ENCODE measurements around the gene SHISA6. TPM values are rescaled to one million over a fixed set of nuclear protein-coding genes. Genes with fewer than 3 reads are reported as not detected.

Gene SHISA6
- total and polyA plus RNA-seq, 4 donors, result not detected

DNA sequence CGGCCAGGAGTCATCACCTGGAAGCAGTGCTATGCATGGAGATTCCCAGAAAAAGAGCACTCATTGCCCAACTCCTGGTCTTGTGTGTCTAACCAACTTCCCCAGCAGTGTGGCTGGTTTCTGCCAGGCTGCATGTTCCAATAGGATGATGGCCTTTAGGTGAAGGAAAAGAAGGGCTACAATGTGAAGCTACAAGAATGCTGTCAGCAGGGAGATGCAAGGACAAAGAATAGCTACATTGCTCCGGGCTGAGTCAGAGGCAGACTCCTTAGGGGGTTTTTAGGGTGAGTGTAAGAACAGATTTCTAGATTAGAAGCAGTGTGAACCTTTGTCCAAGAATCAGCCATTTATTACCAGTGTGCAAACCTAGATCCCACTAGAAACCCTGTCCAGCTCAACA is 294.2 kb downstream of the SHISA6 start (continued):
- TF ChIP-seq HNF4G (IDR thresholded peaks at IDR 0.05) (no peak), RAD21 (IDR thresholded peaks at IDR 0.05) (no peak), NR2F2 (IDR thresholded peaks at IDR 0.05) (no peak), YY1 (IDR thresholded peaks at IDR 0.05) (no peak), HNF4A (conservative IDR thresholded peaks at IDR 0.05) (no peak), JUND (IDR thresholded peaks at IDR 0.05) (no peak)
- TF ChIP-seq, protein P1, sequence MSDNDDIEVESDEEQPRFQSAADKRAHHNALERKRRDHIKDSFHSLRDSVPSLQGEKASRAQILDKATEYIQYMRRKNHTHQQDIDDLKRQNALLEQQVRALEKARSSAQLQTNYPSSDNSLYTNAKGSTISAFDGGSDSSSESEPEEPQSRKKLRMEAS (IDR thresholded peaks at IDR 0.05), result no peak

DNA sequence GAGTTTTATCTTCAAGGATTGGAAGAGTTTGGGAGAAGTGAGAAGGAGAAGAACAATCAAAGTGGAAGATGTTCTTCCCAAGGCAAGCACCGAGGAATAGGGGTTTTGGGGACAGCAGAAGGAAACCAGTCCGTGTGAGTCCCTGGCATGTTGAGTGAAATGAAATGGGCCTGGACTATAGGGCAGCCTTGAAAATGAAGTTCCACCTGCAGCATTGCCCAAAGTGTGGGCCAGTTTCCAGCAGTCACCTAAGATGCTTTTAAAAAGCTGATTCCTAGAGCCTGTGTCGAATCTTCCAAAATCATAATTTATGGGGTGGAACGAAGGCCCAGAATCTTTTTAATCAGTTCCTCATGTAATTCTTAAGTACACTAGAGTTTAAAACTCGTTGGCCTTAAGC is 297.4 kb downstream of the SHISA6 start:
- Histone ChIP-seq H3K4me3 (ENCODE audit: low read depth in 1 of 3, low read length in 3 of 3) (no peak overlapping the region), H3K4me1 (ENCODE audit: control insufficient read depth in 4 of 4, insufficient read depth in 4 of 4, low read length in 3 of 4) (no peaks in the 10 kb centered on the region), H3K36me3 (ENCODE audit: control insufficient read depth in 4 of 4, insufficient read depth in 3 of 4, low read depth in 1 of 4, low read length in 3 of 4) (no peaks in the 10 kb centered on the region), H3K27ac (ENCODE audit: low read depth in 1 of 2, low read length in 2 of 2) (no peak overlapping the region), H3K27me3 (ENCODE audit: control insufficient read depth in 4 of 4, insufficient read depth in 4 of 4, low read length in 3 of 4) (no peaks in the 10 kb centered on the region), H3K9ac (ENCODE audit: low read depth in 1 of 2, low read length in 2 of 2) (no peak overlapping the region), H3K9me3 (ENCODE audit: control insufficient read depth in 4 of 4, low read length in 3 of 4) (peaks cover 0 to 7% (median 3%) of the 10 kb centered on the region in 4 donors)
- WGBS, result 79% methylated on average over 5 of the region's 5 CpGs
- no peak for TF ChIP-seq RAD21 (IDR thresholded peaks at IDR 0.05)
- TF ChIP-seq, protein P1 (IDR thresholded peaks at IDR 0.05), result no peak
- TF ChIP-seq YY1 (IDR thresholded peaks at IDR 0.05), result no peak
- TF ChIP-seq RXRA (IDR thresholded peaks at IDR 0.05), result no peak
- no peak for TF ChIP-seq JUND (IDR thresholded peaks at IDR 0.05)
- no peak for TF ChIP-seq TAF1 (conservative IDR thresholded peaks at IDR 0.05)
- TF ChIP-seq, protein P2, sequence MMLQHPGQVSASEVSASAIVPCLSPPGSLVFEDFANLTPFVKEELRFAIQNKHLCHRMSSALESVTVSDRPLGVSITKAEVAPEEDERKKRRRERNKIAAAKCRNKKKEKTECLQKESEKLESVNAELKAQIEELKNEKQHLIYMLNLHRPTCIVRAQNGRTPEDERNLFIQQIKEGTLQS (IDR thresholded peaks at IDR 0.05), result no peak
- TF ChIP-seq NR2F2 (IDR thresholded peaks at IDR 0.05), result no peak
- no peak for DNase-seq (ENCODE audit: low spot score)

DNA sequence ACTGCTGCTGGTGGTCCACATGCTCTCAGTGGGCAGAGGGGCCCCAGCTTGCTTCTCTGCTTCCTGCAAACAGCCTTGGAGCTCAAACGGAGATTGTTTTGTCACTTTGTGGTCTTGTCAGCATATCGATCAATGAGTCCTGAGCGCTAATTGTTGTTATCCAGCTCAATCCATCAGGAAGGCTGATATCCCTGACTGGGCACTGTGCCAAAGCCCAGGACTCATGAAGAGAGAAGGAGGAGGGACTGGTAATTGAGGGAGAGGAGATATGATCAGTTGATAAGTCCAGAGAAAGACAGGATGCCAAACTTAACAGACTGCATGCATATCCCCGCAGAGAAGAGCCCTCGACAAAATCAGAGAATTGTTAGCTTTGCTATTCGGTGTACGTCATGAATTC is 298.6 kb downstream of the SHISA6 start:
- TF ChIP-seq EGR1 (IDR thresholded peaks at IDR 0.05; ENCODE audit: low read depth in 2 of 2) (no peak), RXRA (IDR thresholded peaks at IDR 0.05) (no peak), YY1 (IDR thresholded peaks at IDR 0.05) (no peak), HNF4G (IDR thresholded peaks at IDR 0.05) (no peak), HNF4A (conservative IDR thresholded peaks at IDR 0.05) (no peak), JUND (IDR thresholded peaks at IDR 0.05) (no peak), FOXA2 (IDR thresholded peaks at IDR 0.05) (no peak), NR2F2 (IDR thresholded peaks at IDR 0.05) (no peak)
- TF ChIP-seq, protein P1 (IDR thresholded peaks at IDR 0.05), result no peak

DNA sequence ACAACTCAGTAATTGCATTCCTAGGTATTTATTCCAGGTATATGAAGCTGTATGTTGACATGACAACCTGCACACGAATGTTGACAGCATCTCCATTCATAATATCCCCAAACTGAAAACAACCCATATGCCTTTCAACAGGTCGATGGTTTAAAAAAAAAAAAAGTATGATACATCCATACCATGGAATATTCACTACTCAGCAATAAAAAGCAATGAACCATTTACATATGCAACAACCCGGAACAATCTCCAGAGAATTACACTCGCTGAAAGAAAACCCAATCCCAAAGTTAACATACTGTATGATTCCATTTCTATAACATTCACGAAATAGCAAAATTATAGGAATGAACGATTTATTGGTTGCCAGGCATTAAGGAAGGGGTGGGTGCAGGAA is 304.0 kb downstream of the SHISA6 start:
- Histone ChIP-seq H3K27ac (ENCODE audit: low read depth in 1 of 2, low read length in 2 of 2) (no peak overlapping the region), H3K4me1 (ENCODE audit: control insufficient read depth in 4 of 4, insufficient read depth in 4 of 4, low read length in 3 of 4) (no peaks in the 10 kb centered on the region), H3K27me3 (ENCODE audit: control insufficient read depth in 4 of 4, insufficient read depth in 4 of 4, low read length in 3 of 4) (no peaks in the 10 kb centered on the region), H3K9me3 (ENCODE audit: control insufficient read depth in 4 of 4, low read length in 3 of 4) (peaks cover 0 to 7% (median 3%) of the 10 kb centered on the region in 4 donors), H3K9ac (ENCODE audit: low read depth in 1 of 2, low read length in 2 of 2) (no peak overlapping the region), H3K36me3 (ENCODE audit: control insufficient read depth in 4 of 4, insufficient read depth in 3 of 4, low read depth in 1 of 4, low read length in 3 of 4) (no peaks in the 10 kb centered on the region), H3K4me3 (ENCODE audit: low read depth in 1 of 3, low read length in 3 of 3) (no peak overlapping the region)
- no peak for TF ChIP-seq RXRA (IDR thresholded peaks at IDR 0.05)
- TF ChIP-seq, protein P3, sequence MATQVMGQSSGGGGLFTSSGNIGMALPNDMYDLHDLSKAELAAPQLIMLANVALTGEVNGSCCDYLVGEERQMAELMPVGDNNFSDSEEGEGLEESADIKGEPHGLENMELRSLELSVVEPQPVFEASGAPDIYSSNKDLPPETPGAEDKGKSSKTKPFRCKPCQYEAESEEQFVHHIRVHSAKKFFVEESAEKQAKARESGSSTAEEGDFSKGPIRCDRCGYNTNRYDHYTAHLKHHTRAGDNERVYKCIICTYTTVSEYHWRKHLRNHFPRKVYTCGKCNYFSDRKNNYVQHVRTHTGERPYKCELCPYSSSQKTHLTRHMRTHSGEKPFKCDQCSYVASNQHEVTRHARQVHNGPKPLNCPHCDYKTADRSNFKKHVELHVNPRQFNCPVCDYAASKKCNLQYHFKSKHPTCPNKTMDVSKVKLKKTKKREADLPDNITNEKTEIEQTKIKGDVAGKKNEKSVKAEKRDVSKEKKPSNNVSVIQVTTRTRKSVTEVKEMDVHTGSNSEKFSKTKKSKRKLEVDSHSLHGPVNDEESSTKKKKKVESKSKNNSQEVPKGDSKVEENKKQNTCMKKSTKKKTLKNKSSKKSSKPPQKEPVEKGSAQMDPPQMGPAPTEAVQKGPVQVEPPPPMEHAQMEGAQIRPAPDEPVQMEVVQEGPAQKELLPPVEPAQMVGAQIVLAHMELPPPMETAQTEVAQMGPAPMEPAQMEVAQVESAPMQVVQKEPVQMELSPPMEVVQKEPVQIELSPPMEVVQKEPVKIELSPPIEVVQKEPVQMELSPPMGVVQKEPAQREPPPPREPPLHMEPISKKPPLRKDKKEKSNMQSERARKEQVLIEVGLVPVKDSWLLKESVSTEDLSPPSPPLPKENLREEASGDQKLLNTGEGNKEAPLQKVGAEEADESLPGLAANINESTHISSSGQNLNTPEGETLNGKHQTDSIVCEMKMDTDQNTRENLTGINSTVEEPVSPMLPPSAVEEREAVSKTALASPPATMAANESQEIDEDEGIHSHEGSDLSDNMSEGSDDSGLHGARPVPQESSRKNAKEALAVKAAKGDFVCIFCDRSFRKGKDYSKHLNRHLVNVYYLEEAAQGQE (IDR thresholded peaks at IDR 0.05), result no peak
- TF ChIP-seq SP1 (IDR thresholded peaks at IDR 0.05), result no peak
- TF ChIP-seq, protein P1 (IDR thresholded peaks at IDR 0.05), result no peak
- TF ChIP-seq YY1 (IDR thresholded peaks at IDR 0.05), result no peak
- TF ChIP-seq, protein P4, sequence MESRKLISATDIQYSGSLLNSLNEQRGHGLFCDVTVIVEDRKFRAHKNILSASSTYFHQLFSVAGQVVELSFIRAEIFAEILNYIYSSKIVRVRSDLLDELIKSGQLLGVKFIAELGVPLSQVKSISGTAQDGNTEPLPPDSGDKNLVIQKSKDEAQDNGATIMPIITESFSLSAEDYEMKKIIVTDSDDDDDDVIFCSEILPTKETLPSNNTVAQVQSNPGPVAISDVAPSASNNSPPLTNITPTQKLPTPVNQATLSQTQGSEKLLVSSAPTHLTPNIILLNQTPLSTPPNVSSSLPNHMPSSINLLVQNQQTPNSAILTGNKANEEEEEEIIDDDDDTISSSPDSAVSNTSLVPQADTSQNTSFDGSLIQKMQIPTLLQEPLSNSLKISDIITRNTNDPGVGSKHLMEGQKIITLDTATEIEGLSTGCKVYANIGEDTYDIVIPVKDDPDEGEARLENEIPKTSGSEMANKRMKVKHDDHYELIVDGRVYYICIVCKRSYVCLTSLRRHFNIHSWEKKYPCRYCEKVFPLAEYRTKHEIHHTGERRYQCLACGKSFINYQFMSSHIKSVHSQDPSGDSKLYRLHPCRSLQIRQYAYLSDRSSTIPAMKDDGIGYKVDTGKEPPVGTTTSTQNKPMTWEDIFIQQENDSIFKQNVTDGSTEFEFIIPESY (IDR thresholded peaks at IDR 0.05), result no peak
- no peak for TF ChIP-seq HNF4G (IDR thresholded peaks at IDR 0.05)
- no peak for TF ChIP-seq FOXA1 (IDR thresholded peaks at IDR 0.05)
- 78% methylated on average over 6 of the region's 6 CpGs for WGBS
- no peak for DNase-seq (ENCODE audit: low spot score)

More for the DNA sequence above, 298.6 kb downstream of the SHISA6 start:
- Histone ChIP-seq H3K9me3 (ENCODE audit: control insufficient read depth in 4 of 4, low read length in 3 of 4) (peaks cover 0 to 7% (median 3%) of the 10 kb centered on the region in 4 donors), H3K4me3 (ENCODE audit: low read depth in 1 of 3, low read length in 3 of 3) (no peak overlapping the region), H3K27ac (ENCODE audit: low read depth in 1 of 2, low read length in 2 of 2) (no peak overlapping the region), H3K4me1 (ENCODE audit: control insufficient read depth in 4 of 4, insufficient read depth in 4 of 4, low read length in 3 of 4) (no peaks in the 10 kb centered on the region), H3K36me3 (ENCODE audit: control insufficient read depth in 4 of 4, insufficient read depth in 3 of 4, low read depth in 1 of 4, low read length in 3 of 4) (no peaks in the 10 kb centered on the region), H3K9ac (ENCODE audit: low read depth in 1 of 2, low read length in 2 of 2) (no peak overlapping the region), H3K27me3 (ENCODE audit: control insufficient read depth in 4 of 4, insufficient read depth in 4 of 4, low read length in 3 of 4) (no peaks in the 10 kb centered on the region)
- no peak for DNase-seq (ENCODE audit: low spot score)
- 68% methylated on average over 7 of the region's 7 CpGs for WGBS

All from liver (tissue), 9 donors.